GM18517 (cell line): Measurements from ENCODE around the gene PARM1.

Experiments used
- ATAC-seq: cut with Tn5 transposase; IDR thresholded peaks from one replicate; pipeline ENCODE4 v1.9.1; 2021; ENCODE audit warnings: mild to moderate bottlenecking, moderate library complexity; ENCODE audit not compliant: unreplicated experiment

PARM1 gene

GRCh38 chr4:74932832-74933561 lies at the start of gene PARM1:
Gene PARM1 (plus strand): TSS chr4:74933116. CDS start chr4:74933328, 212 bp downstream.
- peak; percentile 73 for ATAC-seq

GRCh38 chr4:74884266-74884665 lies 48.6 kb upstream of the PARM1 start:
- ATAC-seq, result no peak

GRCh38 chr4:74886484-74886883 lies 46.4 kb upstream of the PARM1 start:
- ATAC-seq, result no peak

- ATAC-seq, result no peak
Observed at GRCh38 chr4:74890341-74890740, 42.6 kb upstream of the PARM1 start.

- ATAC-seq, result no peak
Observed at GRCh38 chr4:74891037-74891436, 41.9 kb upstream of the PARM1 start.

GRCh38 chr4:74893171-74893570 lies 39.7 kb upstream of the PARM1 start:
- ATAC-seq, result no peak

GRCh38 chr4:74896595-74896994 lies 36.3 kb upstream of the PARM1 start:
- no peak for ATAC-seq

- ATAC-seq, result no peak
Observed at GRCh38 chr4:74897386-74897785, 35.5 kb upstream of the PARM1 start.

- no peak for ATAC-seq
Observed at GRCh38 chr4:74900862-74901261, 32.1 kb upstream of the PARM1 start.

GRCh38 chr4:74904509-74905065 lies 28.3 kb upstream of the PARM1 start:
- no peak for ATAC-seq

- no peak for ATAC-seq
Observed at GRCh38 chr4:74906771-74907170, 26.1 kb upstream of the PARM1 start.

GRCh38 chr4:74919783-74920182 lies 13.1 kb upstream of the PARM1 start:
- peak; percentile 72 for ATAC-seq

- no peak for ATAC-seq
Observed at GRCh38 chr4:74920704-74921103, 12.2 kb upstream of the PARM1 start.

GRCh38 chr4:74921490-74921889 lies 11.4 kb upstream of the PARM1 start:
- no peak for ATAC-seq

GRCh38 chr4:74926007-74926406 lies 6.9 kb upstream of the PARM1 start:
- ATAC-seq, result no peak

GRCh38 chr4:74930162-74930561 lies 2.8 kb upstream of the PARM1 start:
- peak; percentile 45 for ATAC-seq

GRCh38 chr4:74931376-74931775 lies 1.5 kb upstream of the PARM1 start:
- no peak for ATAC-seq

- ATAC-seq, result no peak
Observed at GRCh38 chr4:74932010-74932409, 906 bp upstream of the PARM1 start.

GRCh38 chr4:74933562-74934015 lies 673 bp downstream of the PARM1 start:
- no peak for ATAC-seq

GRCh38 chr4:74934016-74934831 lies 1.3 kb downstream of the PARM1 start:
- ATAC-seq, result no peak

GRCh38 chr4:74934888-74935287 lies 2.0 kb downstream of the PARM1 start:
- ATAC-seq, result no peak

GRCh38 chr4:74941123-74941522 lies 8.2 kb downstream of the PARM1 start:
- ATAC-seq, result no peak
